Measurements from ENCODE around the gene JMJD4.

GRCh38 chr1:227756172-227756959, 21.3 kb upstream of the JMJD4 start:
- no peak for TF ChIP-seq CTCF (conservative IDR thresholded peaks at IDR 0.05; ENCODE audit: low read depth in 2 of 2)
- no peak for TF ChIP-seq CREB1 (CRISPR knock-in tag; IDR thresholded peaks at IDR 0.05; ENCODE audit: low read depth)
- TF ChIP-seq POLR2AphosphoS5 (IDR thresholded peaks at IDR 0.05; ENCODE audit: low read depth): no peak
- no peak for TF ChIP-seq EZH2 (IDR thresholded peaks at IDR 0.05; ENCODE audit: low read depth, unreplicated experiment)
- TF ChIP-seq JUNB (IDR thresholded peaks at IDR 0.05; ENCODE audit: unreplicated experiment): no peak
- TF ChIP-seq REST (IDR thresholded peaks at IDR 0.05; ENCODE audit: unreplicated experiment): no peak
- no peak for TF ChIP-seq EZH2phosphoT487 (IDR thresholded peaks at IDR 0.05; ENCODE audit: unreplicated experiment)
- no peak for TF ChIP-seq ZNF331 (CRISPR knock-in tag; IDR thresholded peaks at IDR 0.05; ENCODE audit: low read depth)

All from GM23338 (cell line).